Endothelial cell of umbilical vein (primary cell): Measurements from ENCODE around the gene WDR5. TPM values are rescaled to one million over a fixed set of nuclear protein-coding genes. Genes with fewer than 3 reads are reported as not detected.

Experiments
- BruUV-seq: library from RNA; stranded (reverse); fragments of 400-500 nt; replicated peaks from 2 replicates; lab custom pipeline; 2021; lab: Mats Ljungman, UMichigan
- CTCF ChIA-PET: fragments of 300-600, 350-600 bp; sonication (Branson Sonifier 250); formaldehyde crosslinking; loops from one replicate; lab custom pipeline; 2021; ENCODE audit warnings: antibody characterized with exemption, inconsistent platforms; lab: Charles Lee
- POLR2A ChIA-PET: fragments of 300-600, 350-600 bp; sonication (Branson Sonifier 250); formaldehyde crosslinking; loops from one replicate; lab custom pipeline; 2021; ENCODE audit warnings: antibody characterized with exemption, inconsistent platforms; lab: Charles Lee
- DNase-seq: peaks from one replicate; pipeline ENCODE4 v3.0.0-alpha.2; 2011; ENCODE audit warnings: low read depth, low spot score
- FAIRE-seq: peaks from 2 replicates; lab custom pipeline; 2011; peaks lifted over from hg19 to GRCh38; lab: Jason Lieb, UNC
- H2AFZ ChIP-seq: 2 replicates; pipeline ENCODE4 v1.6.0; 2012; ENCODE audit warnings: low read depth, low read length, control low read depth, inconsistent platforms
- H3K27ac ChIP-seq: 2 replicates; pipeline ENCODE4 v1.5.1; 2011; ENCODE audit warnings: low read depth, mild to moderate bottlenecking, control low read depth, low read length, moderate library complexity; ENCODE audit not compliant: insufficient read depth
- H3K27me3 ChIP-seq, 2 experiments: 2 replicates each; pipeline versions ENCODE4 v1.6.0 to v1.6.1; 2011; ENCODE audit warnings: low read length in 2 of 2, mixed read lengths in 1 of 2; ENCODE audit not compliant: control insufficient read depth in 2 of 2, insufficient read depth in 2 of 2
- H3K36me3 ChIP-seq, 2 experiments: 2 replicates in 1 of 2; 3 replicates in 1 of 2; pipeline ENCODE4 v1.5.1; 2011; ENCODE audit warnings: low read length in 2 of 2, mild to moderate bottlenecking in 1 of 2, moderate library complexity in 1 of 2; ENCODE audit not compliant: control insufficient read depth in 2 of 2, insufficient read depth in 2 of 2; ENCODE audit errors: extremely low read depth in 1 of 2
- H3K4me1 ChIP-seq: 3 replicates; pipeline ENCODE4 v1.5.1; 2011; ENCODE audit warnings: mild to moderate bottlenecking, low read length; ENCODE audit not compliant: control insufficient read depth, insufficient read depth; ENCODE audit errors: extremely low read depth
- H3K4me2 ChIP-seq: 2 replicates; pipeline ENCODE4 v1.6.1; 2011; ENCODE audit warnings: low read length, control low read depth, mixed read lengths; ENCODE audit not compliant: insufficient read depth
- H3K4me3 ChIP-seq, 3 experiments: fragments of 200-600 bp in 1 of 3; sonication (generic), shearing (Covaris generic) in 1 of 3; replicated peaks in 1 of 3; 2 replicates each; pipeline ENCODE4 v1.5.1; 2011 to 2016; ENCODE audit warnings: control low read depth in 3 of 3, low read length in 3 of 3, mild to moderate bottlenecking in 2 of 3, inconsistent platforms in 1 of 3, low read depth in 1 of 3, moderate library complexity in 1 of 3; ENCODE audit not compliant: insufficient read depth in 1 of 3
- H3K79me2 ChIP-seq: 2 replicates; pipeline ENCODE4 v1.6.0; 2012; ENCODE audit warnings: low read length, inconsistent platforms; ENCODE audit not compliant: control insufficient read depth, insufficient read depth
- H3K9ac ChIP-seq: replicated peaks from 2 replicates; pipeline ENCODE3; 2011; ENCODE audit warnings: low read length, control low read depth; ENCODE audit not compliant: insufficient read depth; ENCODE audit errors: extremely low read depth
- H3K9me1 ChIP-seq: replicated peaks from 3 replicates; pipeline ENCODE4 v1.6.0; 2011; ENCODE audit warnings: mild to moderate bottlenecking, low read length; ENCODE audit not compliant: control insufficient read depth, insufficient read depth; ENCODE audit errors: extremely low read depth
- H3K9me3 ChIP-seq: replicated peaks from 2 replicates; pipeline ENCODE4 v1.5.1; 2012; ENCODE audit warnings: low read length, inconsistent platforms; ENCODE audit not compliant: control insufficient read depth, insufficient read depth
- H4K20me1 ChIP-seq: replicated peaks from 2 replicates; pipeline ENCODE3; 2011; ENCODE audit warnings: mild to moderate bottlenecking, low read length; ENCODE audit not compliant: control insufficient read depth, insufficient read depth; ENCODE audit errors: extremely low read depth
- CTCF ChIP-seq, 2 donors: IDR thresholded peaks; 1 replicate in 1 of 2; 2 replicates in 1 of 2; pipeline ENCODE4 v1.5.1; 2011; ENCODE audit warnings: low read length in 2 of 2, mild to moderate bottlenecking in 2 of 2, moderate library complexity in 2 of 2, control low read depth in 1 of 2, inconsistent platforms in 1 of 2, low read depth in 1 of 2; ENCODE audit not compliant: insufficient read depth in 1 of 2; ENCODE audit errors: extremely low read depth in 1 of 2
- EZH2 ChIP-seq: IDR thresholded peaks from 2 replicates; pipeline ENCODE4 v1.6.1; 2012; ENCODE audit warnings: borderline replicate concordance, low read depth, mild to moderate bottlenecking, moderate library complexity, low read length, inconsistent platforms; ENCODE audit not compliant: severe bottlenecking
- FOS ChIP-seq: IDR thresholded peaks from 2 replicates; pipeline ENCODE4 v1.6.1; 2011; ENCODE audit warnings: mild to moderate bottlenecking, low read length, moderate library complexity, borderline replicate concordance; ENCODE audit not compliant: insufficient read depth
- GATA2 ChIP-seq: IDR thresholded peaks from 2 replicates; pipeline ENCODE4 v1.7.0; 2011; ENCODE audit warnings: low read depth, mild to moderate bottlenecking, moderate library complexity, mixed read lengths, low read length; ENCODE audit not compliant: insufficient read length, insufficient read depth
- JUN ChIP-seq: IDR thresholded peaks from 2 replicates; pipeline ENCODE4 v1.6.1; 2011; ENCODE audit warnings: borderline replicate concordance, low read depth; ENCODE audit not compliant: insufficient read length, insufficient read depth
- MAX ChIP-seq: IDR thresholded peaks from 2 replicates; pipeline ENCODE4 v1.6.1; 2011; ENCODE audit not compliant: insufficient read depth, insufficient read length
- MYC ChIP-seq: IDR thresholded peaks from one replicate; pipeline ENCODE4 v1.6.1; 2011; ENCODE audit warnings: mild to moderate bottlenecking, low read depth, low read length
- POLR2A ChIP-seq: IDR thresholded peaks from 2 replicates; pipeline ENCODE4 v1.6.1; 2012; ENCODE audit warnings: low read depth, mild to moderate bottlenecking, control low read depth, low read length
- POLR2AphosphoS5 ChIP-seq: IDR thresholded peaks from 2 replicates; pipeline ENCODE4 v1.6.1; 2012; ENCODE audit warnings: low read depth, mild to moderate bottlenecking, control low read depth, low read length, moderate library complexity; ENCODE audit not compliant: insufficient read depth
- dilution Hi-C: fragments of 300-500 bp; cut with MboI; formaldehyde crosslinking; loops from one replicate; pipeline ENCODE4 v1.15.0; 2019; ENCODE audit warnings: low sequenced_read_pairs; ENCODE audit not compliant: extremely low pct_ligation_motif_present
- intact Hi-C: fragments of 100-400 bp; cut with micrococcal nuclease; formaldehyde crosslinking; loops from one replicate; pipeline ENCODE4 v1.10.0; 2022
- polyA plus RNA-seq, 4 experiments: library from polyadenylated mRNA; depleted of rRNA in 3 of 4; stranded (reverse) in 3 of 4; unstranded in 1 of 4; fragments of >200 nt; gene quantifications; 2 replicates each; pipeline versions ENCODE4 v1.2.1 to v1.2.3, GENCODE V29; 2011 to 2012; ENCODE audit warnings: missing spikeins in 1 of 4
- total RNA-seq: library from RNA; stranded (reverse); gene quantifications from 2 replicates; pipeline ENCODE4 v1.2.3, GENCODE V29; 2021

The WDR5 gene
- total and polyA plus RNA-seq, 2 donors (not counting 3 experiments of a cell fraction or from before 2014, with no cell fraction given): 32.1 to 42.5 TPM

- FAIRE-seq: no peak
- no peak for DNase-seq
- H3K9me3 ChIP-seq: no peaks in the 10 kb centered on the region
- H3K36me3 ChIP-seq: no peaks in the 10 kb centered on the region
- H3K9me1 ChIP-seq: no peaks in the 10 kb centered on the region
- H3K4me1 ChIP-seq: no peaks in the 10 kb centered on the region
- ChIA-PET CTCF (no interaction called here), POLR2A (no interaction called here)
- H2AFZ ChIP-seq: no peak overlapping the region
- H3K27ac ChIP-seq: no peak overlapping the region
- dilution Hi-C loops (no loop called here), intact Hi-C loops (no loop called here)
- no peak overlapping the region for H3K4me2 ChIP-seq
- H3K4me3 ChIP-seq: no peak overlapping the region
- no peak overlapping the region for H3K9ac ChIP-seq
- no peak for TF ChIP-seq MAX
- BruUV-seq: no TSS peak
- no peaks in the 10 kb centered on the region for H4K20me1 ChIP-seq
- no peaks in the 10 kb centered on the region for H3K79me2 ChIP-seq
- H3K27me3 ChIP-seq: peaks cover 0 to 2% of the 10 kb centered on the region in 2 experiments
These were observed 32.4 kb upstream of the WDR5 start for GRCh38 chr9:134103391-134103998.

GRCh38 chr9:134111064-134111463 is 24.8 kb upstream of the WDR5 start:
- Histone ChIP-seq H4K20me1 (no peaks in the 10 kb centered on the region), H3K27ac (no peak overlapping the region), H3K4me2 (no peak overlapping the region), H3K9me3 (no peaks in the 10 kb centered on the region), H3K79me2 (no peaks in the 10 kb centered on the region), H3K9ac (no peak overlapping the region), H3K4me1 (no peaks in the 10 kb centered on the region), H3K27me3 (no peaks in the 10 kb centered on the region), H3K36me3 (no peaks in the 10 kb centered on the region), H3K4me3 (no peak overlapping the region), H3K9me1 (no peaks in the 10 kb centered on the region), H2AFZ (no peak overlapping the region)
- no peak for TF ChIP-seq EZH2
- no peak for TF ChIP-seq CTCF (IDR thresholded peaks at IDR 0.05; ENCODE audit: extremely low read depth in 1 of 2, insufficient read depth in 1 of 2, low read depth in 1 of 2, low read length in 2 of 2)
- no peak for TF ChIP-seq MAX
- TF ChIP-seq JUN: no peak
- TF ChIP-seq GATA2: no peak
- no peak for TF ChIP-seq FOS
- TF ChIP-seq POLR2AphosphoS5: no peak
- TF ChIP-seq MYC: no peak
- no peak for TF ChIP-seq POLR2A
- dilution Hi-C loops: no loop called here
- BruUV-seq: no TSS peak
- POLR2A ChIA-PET: no interaction called here
- intact Hi-C loops: no loop called here
- FAIRE-seq: no peak
- DNase-seq: no peak
- CTCF ChIA-PET: interaction anchor here (1.4 to 1.6 kb wide), 3 partner anchors 12 to 25 kb away, joined by 3 to 8 read pairs (median 5); partner anchors contain the start of gene WDR5
